ENCODE results near the gene GNG13. TPM values are rescaled to one million over a fixed set of nuclear protein-coding genes. Genes with fewer than 3 reads are reported as not detected.

GNG13 gene
- total and polyA plus RNA-seq, 2 experiments from 2014 or later: 0.29 TPM; not detected in 1

DNA sequence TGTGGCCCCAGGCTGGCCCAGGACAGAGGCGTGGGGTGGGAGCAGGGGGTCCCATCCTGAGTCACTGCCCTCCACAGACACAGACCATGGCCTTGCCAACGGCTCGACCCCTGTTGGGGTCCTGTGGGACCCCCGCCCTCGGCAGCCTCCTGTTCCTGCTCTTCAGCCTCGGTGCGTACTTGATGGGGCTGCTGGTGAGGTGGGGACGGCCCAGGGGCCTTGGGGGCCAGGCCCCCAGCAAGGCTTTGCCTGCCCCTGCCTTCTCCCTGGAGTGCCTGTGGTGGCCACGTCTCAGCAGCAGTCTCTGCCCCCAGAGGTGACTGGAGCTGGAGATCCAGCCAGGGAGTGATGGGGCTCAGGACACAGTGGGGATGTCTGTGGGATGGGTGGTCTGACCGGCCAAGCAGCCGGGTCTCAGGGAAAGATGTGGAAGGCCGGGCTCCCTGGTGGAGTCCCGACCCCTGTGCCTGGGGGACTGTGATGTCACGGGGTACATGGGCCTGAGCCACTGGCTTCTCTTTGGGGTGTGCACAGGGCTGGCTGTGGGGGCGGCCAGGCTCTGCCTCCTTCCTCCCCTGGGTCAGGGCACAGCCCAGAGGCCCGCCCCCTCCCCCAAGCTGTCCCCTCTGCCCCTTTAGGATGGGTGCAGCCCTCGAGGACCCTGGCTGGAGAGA is 37.8 kb downstream of the GNG13 start (continued):
- TF ChIP-seq POLR2AphosphoS5 (IDR thresholded peaks at IDR 0.05; ENCODE audit: low read depth): no peak
- TF ChIP-seq, protein P1, sequence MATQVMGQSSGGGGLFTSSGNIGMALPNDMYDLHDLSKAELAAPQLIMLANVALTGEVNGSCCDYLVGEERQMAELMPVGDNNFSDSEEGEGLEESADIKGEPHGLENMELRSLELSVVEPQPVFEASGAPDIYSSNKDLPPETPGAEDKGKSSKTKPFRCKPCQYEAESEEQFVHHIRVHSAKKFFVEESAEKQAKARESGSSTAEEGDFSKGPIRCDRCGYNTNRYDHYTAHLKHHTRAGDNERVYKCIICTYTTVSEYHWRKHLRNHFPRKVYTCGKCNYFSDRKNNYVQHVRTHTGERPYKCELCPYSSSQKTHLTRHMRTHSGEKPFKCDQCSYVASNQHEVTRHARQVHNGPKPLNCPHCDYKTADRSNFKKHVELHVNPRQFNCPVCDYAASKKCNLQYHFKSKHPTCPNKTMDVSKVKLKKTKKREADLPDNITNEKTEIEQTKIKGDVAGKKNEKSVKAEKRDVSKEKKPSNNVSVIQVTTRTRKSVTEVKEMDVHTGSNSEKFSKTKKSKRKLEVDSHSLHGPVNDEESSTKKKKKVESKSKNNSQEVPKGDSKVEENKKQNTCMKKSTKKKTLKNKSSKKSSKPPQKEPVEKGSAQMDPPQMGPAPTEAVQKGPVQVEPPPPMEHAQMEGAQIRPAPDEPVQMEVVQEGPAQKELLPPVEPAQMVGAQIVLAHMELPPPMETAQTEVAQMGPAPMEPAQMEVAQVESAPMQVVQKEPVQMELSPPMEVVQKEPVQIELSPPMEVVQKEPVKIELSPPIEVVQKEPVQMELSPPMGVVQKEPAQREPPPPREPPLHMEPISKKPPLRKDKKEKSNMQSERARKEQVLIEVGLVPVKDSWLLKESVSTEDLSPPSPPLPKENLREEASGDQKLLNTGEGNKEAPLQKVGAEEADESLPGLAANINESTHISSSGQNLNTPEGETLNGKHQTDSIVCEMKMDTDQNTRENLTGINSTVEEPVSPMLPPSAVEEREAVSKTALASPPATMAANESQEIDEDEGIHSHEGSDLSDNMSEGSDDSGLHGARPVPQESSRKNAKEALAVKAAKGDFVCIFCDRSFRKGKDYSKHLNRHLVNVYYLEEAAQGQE (IDR thresholded peaks at IDR 0.05; ENCODE audit: unreplicated experiment): no peak
- TF ChIP-seq, protein P2, sequence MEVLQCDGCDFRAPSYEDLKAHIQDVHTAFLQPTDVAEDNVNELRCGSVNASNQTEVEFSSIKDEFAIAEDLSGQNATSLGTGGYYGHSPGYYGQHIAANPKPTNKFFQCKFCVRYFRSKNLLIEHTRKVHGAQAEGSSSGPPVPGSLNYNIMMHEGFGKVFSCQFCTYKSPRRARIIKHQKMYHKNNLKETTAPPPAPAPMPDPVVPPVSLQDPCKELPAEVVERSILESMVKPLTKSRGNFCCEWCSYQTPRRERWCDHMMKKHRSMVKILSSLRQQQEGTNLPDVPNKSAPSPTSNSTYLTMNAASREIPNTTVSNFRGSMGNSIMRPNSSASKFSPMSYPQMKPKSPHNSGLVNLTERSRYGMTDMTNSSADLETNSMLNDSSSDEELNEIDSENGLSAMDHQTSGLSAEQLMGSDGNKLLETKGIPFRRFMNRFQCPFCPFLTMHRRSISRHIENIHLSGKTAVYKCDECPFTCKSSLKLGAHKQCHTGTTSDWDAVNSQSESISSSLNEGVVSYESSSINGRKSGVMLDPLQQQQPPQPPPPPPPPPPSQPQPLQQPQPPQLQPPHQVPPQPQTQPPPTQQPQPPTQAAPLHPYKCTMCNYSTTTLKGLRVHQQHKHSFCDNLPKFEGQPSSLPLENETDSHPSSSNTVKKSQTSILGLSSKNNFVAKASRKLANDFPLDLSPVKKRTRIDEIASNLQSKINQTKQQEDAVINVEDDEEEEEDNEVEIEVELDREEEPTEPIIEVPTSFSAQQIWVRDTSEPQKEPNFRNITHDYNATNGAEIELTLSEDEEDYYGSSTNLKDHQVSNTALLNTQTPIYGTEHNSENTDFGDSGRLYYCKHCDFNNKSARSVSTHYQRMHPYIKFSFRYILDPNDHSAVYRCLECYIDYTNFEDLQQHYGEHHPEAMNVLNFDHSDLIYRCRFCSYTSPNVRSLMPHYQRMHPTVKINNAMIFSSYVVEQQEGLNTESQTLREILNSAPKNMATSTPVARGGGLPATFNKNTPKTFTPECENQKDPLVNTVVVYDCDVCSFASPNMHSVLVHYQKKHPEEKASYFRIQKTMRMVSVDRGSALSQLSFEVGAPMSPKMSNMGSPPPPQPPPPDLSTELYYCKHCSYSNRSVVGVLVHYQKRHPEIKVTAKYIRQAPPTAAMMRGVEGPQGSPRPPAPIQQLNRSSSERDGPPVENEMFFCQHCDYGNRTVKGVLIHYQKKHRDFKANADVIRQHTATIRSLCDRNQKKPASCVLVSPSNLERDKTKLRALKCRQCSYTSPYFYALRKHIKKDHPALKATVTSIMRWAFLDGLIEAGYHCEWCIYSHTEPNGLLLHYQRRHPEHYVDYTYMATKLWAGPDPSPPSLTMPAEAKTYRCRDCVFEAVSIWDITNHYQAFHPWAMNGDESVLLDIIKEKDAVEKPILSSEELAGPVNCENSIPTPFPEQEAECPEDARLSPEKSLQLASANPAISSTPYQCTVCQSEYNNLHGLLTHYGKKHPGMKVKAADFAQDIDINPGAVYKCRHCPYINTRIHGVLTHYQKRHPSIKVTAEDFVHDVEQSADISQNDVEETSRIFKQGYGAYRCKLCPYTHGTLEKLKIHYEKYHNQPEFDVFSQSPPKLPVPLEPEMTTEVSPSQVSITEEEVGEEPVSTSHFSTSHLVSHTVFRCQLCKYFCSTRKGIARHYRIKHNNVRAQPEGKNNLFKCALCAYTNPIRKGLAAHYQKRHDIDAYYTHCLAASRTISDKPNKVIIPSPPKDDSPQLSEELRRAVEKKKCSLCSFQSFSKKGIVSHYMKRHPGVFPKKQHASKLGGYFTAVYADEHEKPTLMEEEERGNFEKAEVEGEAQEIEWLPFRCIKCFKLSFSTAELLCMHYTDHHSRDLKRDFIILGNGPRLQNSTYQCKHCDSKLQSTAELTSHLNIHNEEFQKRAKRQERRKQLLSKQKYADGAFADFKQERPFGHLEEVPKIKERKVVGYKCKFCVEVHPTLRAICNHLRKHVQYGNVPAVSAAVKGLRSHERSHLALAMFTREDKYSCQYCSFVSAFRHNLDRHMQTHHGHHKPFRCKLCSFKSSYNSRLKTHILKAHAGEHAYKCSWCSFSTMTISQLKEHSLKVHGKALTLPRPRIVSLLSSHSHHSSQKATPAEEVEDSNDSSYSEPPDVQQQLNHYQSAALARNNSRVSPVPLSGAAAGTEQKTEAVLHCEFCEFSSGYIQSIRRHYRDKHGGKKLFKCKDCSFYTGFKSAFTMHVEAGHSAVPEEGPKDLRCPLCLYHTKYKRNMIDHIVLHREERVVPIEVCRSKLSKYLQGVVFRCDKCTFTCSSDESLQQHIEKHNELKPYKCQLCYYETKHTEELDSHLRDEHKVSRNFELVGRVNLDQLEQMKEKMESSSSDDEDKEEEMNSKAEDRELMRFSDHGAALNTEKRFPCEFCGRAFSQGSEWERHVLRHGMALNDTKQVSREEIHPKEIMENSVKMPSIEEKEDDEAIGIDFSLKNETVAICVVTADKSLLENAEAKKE (CRISPR knock-in tag; IDR thresholded peaks at IDR 0.05): no peak
